HepG2 (cell line): Measurements from ENCODE around the gene LARP4. TPM values are rescaled to one million over a fixed set of nuclear protein-coding genes. Genes with fewer than 3 reads are reported as not detected.
A peak's percentile ranks its signal among the peaks of the same experiment; 100 is the strongest.

ENCODE experiments used
- CTCF ChIP-seq: sonication (generic); formaldehyde crosslinking; IDR thresholded peaks from 2 replicates; pipeline ENCODE4 v1.5.0; 2020; ENCODE audit warnings: mild to moderate bottlenecking, missing genetic modification reagents, moderate library complexity
- FOSL1 ChIP-seq: sonication (generic); formaldehyde crosslinking; IDR thresholded peaks from 2 replicates; pipeline ENCODE4 v1.9.0; 2021; ENCODE audit warnings: missing genetic modification reagents, borderline replicate concordance
- HMGXB4 ChIP-seq, 2 experiments: sonication (generic) in 1 of 2; formaldehyde crosslinking in 1 of 2; IDR thresholded peaks; 2 replicates each; pipeline versions ENCODE4 v1.4.0 to v1.6.1; 2018 to 2020; ENCODE audit warnings: missing genetic modification reagents in 2 of 2, borderline replicate concordance in 1 of 2, low read depth in 1 of 2, mild to moderate bottlenecking in 1 of 2, missing biosample characterization in 1 of 2
- HNF4A ChIP-seq: sonication (generic); formaldehyde crosslinking; IDR thresholded peaks from 2 replicates; pipeline ENCODE4 v1.4.0; 2020; ENCODE audit warnings: missing genetic modification reagents
- PTBP1 ChIP-seq: fragments of 200-400 bp; formaldehyde crosslinking; IDR thresholded peaks from 2 replicates; pipeline ENCODE4 v1.6.1; 2018; ENCODE audit warnings: low read length, low read depth; ENCODE audit not compliant: poor library complexity, severe bottlenecking
- TERF1 ChIP-seq: sonication (generic); formaldehyde crosslinking; IDR thresholded peaks from 2 replicates; pipeline ENCODE4 v1.8.0; 2022; ENCODE audit warnings: mild to moderate bottlenecking, missing genetic modification reagents, moderate library complexity
- TOPORS ChIP-seq: sonication (generic); formaldehyde crosslinking; IDR thresholded peaks from 2 replicates; pipeline ENCODE4 v1.8.0; 2023; ENCODE audit warnings: mild to moderate bottlenecking, missing genetic modification reagents
- U2AF1 ChIP-seq: fragments of 200-400 bp; formaldehyde crosslinking; optimal IDR thresholded peaks from 2 replicates; pipeline ENCODE3; 2017; ENCODE audit warnings: mild to moderate bottlenecking, low read depth, low read length
- ZHX2 ChIP-seq, 2 experiments: sonication (generic) in 1 of 2; formaldehyde crosslinking in 1 of 2; IDR thresholded peaks; 2 replicates each; pipeline versions ENCODE4 v1.6.1 to v1.9.0; 2014 to 2022; ENCODE audit warnings: antibody characterized with exemption in 1 of 2, borderline replicate concordance in 1 of 2, inconsistent platforms in 1 of 2, low read depth in 1 of 2, missing genetic modification reagents in 1 of 2
- ZNF263 ChIP-seq: sonication (generic); formaldehyde crosslinking; IDR thresholded peaks from 2 replicates; pipeline ENCODE4 v1.4.0; 2020; ENCODE audit warnings: missing genetic modification reagents
- ZNF629 ChIP-seq: sonication (generic); formaldehyde crosslinking; conservative IDR thresholded peaks from 2 replicates; pipeline ENCODE4 v1.5.0; 2020; ENCODE audit warnings: missing genetic modification reagents
- polyA plus RNA-seq, 8 experiments: library from polyadenylated mRNA; depleted of rRNA in 3 of 8; stranded (reverse) in 7 of 8; unstranded in 1 of 8; fragments of >200 nt; fragmentation: Illumina TruSeq in 4 of 8; extraction: Trizol in 4 of 8; gene quantifications; 2 replicates each; pipeline versions ENCODE4 v1.2.1 to v1.2.3, GENCODE V29; 2011 to 2016; ENCODE audit warnings: low read depth in 4 of 8, missing spikeins in 1 of 8, mixed read lengths in 1 of 8; ENCODE audit not compliant: insufficient read depth in 1 of 8
- total RNA-seq, 5 experiments: library from RNA; depleted of rRNA; stranded (reverse); fragments of >200 nt; fragmentation: Illumina TruSeq; extraction: Trizol; gene quantifications; 2 replicates each; pipeline ENCODE4 v1.2.3, GENCODE V29; 2016; ENCODE audit warnings: low read depth in 1 of 5

LARP4 gene
- total and polyA plus RNA-seq, 2 of the 13 experiments (the other 11 are each of a cell fraction or from before 2014, with no cell fraction given) = 16.4 to 42.7 TPM

GRCh38 chr12:50400638-50401499, at the start of gene LARP4 (continued):
- TF ChIP-seq TERF1 (CRISPR knock-in tag) = no peak
- peak; percentile 80 for TF ChIP-seq TOPORS (CRISPR knock-in tag)
- TF ChIP-seq PTBP1 = no peak
- TF ChIP-seq CTCF = 0 out of 2 replicates have a peak, but pooled peaks have one; percentile 18
- peak; percentile 56 to 82 for TF ChIP-seq HMGXB4 (CRISPR knock-in tag; IDR thresholded peaks at IDR 0.05; ENCODE audit: borderline replicate concordance in 1 of 2, low read depth in 1 of 2)
- TF ChIP-seq HNF4A (CRISPR knock-in tag) = no peak; the same call in 1 of the 2 replicates
- TF ChIP-seq ZHX2 (IDR thresholded peaks at IDR 0.05; ENCODE audit: low read depth) = peak; percentile 68
- TF ChIP-seq ZHX2 (CRISPR knock-in tag; IDR thresholded peaks at IDR 0.05; ENCODE audit: borderline replicate concordance) = no peak
- TF ChIP-seq ZNF629 (CRISPR knock-in tag) = no peak
- 0 out of 2 replicates have a peak, but pooled peaks have one; percentile 21 for TF ChIP-seq ZNF263 (CRISPR knock-in tag)
- no peak for TF ChIP-seq FOSL1
- TF ChIP-seq U2AF1 = no peak
